Measurements from ENCODE around the gene POMC.

Gene POMC

GRCh38 chr2:25187729-25188350, 19.5 kb upstream of the POMC start:
- Mint-ChIP-seq H3K4me3 (no peak overlapping the region), H3K27me3 (ENCODE audit: low read depth, poor library complexity) (peaks cover 18% of the 10 kb centered on the region)

DNA sequence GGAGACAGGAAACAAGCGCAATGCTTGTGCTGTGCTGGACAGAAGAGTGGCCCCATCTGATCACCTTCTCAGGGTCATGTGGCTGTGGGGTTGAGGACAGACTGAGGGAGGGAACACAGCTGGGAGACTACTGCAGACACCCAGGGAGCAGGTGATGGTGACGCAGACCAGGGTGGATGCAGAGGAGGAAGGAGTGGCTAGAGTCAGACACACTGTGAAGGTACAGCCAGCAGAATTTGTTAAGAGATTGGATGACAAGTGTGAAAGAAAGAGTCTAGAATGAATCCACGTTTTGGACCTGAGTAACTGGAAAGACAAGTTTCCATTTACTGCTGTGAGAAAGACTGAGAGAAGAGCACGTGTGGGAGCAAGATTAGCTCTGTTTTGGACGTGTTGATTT, 15.9 kb upstream of the POMC start:
- Mint-ChIP-seq H3K9me3 (peaks cover 7% of the 10 kb centered on the region), H3K27ac (no peak overlapping the region), H3K27me3 (ENCODE audit: low read depth, poor library complexity) (peaks cover 20% of the 10 kb centered on the region), H3K4me3 (no peak overlapping the region), H3K4me1 (peaks cover 10% of the 10 kb centered on the region), H3K36me3 (ENCODE audit: low read depth) (no peaks in the 10 kb centered on the region)
- TF ChIP-seq CTCF (IDR thresholded peaks at IDR 0.05) = no peak
- no peak for DNase-seq

More at GRCh38 chr2:25187729-25188350, 19.5 kb upstream of the POMC start:
- no peak for TF ChIP-seq CTCF (IDR thresholded peaks at IDR 0.05)
- Mint-ChIP-seq H3K4me1 (peaks cover 15% of the 10 kb centered on the region), H3K9me3 (no peaks in the 10 kb centered on the region), H3K27ac (no peak overlapping the region), H3K36me3 (ENCODE audit: low read depth) (no peaks in the 10 kb centered on the region)
- DNase-seq = no peak

DNA sequence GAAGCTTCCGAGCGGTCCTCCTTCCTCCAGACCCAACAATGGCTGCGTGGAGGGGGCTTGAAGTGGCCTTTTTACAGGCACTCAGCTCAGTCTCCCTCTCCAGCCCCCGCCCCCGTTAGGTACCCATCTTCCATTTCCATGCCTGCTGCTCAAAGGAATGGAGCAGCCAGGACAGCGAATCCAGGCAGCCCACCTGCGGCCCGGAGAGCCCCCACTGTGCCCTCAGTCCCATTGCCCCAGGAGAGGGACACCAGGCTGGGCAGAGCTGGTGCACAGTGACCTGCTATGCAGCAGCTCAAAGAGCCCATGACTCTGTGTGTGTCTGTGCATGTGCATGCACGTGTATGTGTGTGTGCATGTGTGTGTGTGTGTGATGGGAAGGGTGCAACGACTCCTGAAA, 10.6 kb upstream of the POMC start:
- peaks cover 7% of the 10 kb centered on the region for H3K9me3 Mint-ChIP-seq
- H3K4me1 Mint-ChIP-seq = peaks cover 18% of the 10 kb centered on the region
- DNase-seq = no peak
- no peaks in the 10 kb centered on the region for H3K36me3 Mint-ChIP-seq (ENCODE audit: low read depth)
- no peak for TF ChIP-seq CTCF (IDR thresholded peaks at IDR 0.05)
- no peak overlapping the region for H3K4me3 Mint-ChIP-seq
- H3K27me3 Mint-ChIP-seq (ENCODE audit: low read depth, poor library complexity) = peaks cover 35% of the 10 kb centered on the region
- H3K27ac Mint-ChIP-seq = no peak overlapping the region

GRCh38 chr2:25177211-25177611, 8.8 kb upstream of the POMC start:
- peaks cover 7% of the 10 kb centered on the region for H3K9me3 Mint-ChIP-seq
- TF ChIP-seq CTCF (IDR thresholded peaks at IDR 0.05) = no peak
- no peak overlapping the region for H3K4me3 Mint-ChIP-seq
- peaks cover 18% of the 10 kb centered on the region for H3K4me1 Mint-ChIP-seq
- H3K27ac Mint-ChIP-seq = peak overlapping the region; percentile 79
- H3K36me3 Mint-ChIP-seq (ENCODE audit: low read depth) = no peaks in the 10 kb centered on the region
- DNase-seq = no peak
- H3K27me3 Mint-ChIP-seq (ENCODE audit: low read depth, poor library complexity) = peaks cover 49% of the 10 kb centered on the region

GRCh38 chr2:25176541-25177181, 8.3 kb upstream of the POMC start:
- H3K4me3 Mint-ChIP-seq = no peak overlapping the region
- peaks cover 2% of the 10 kb centered on the region for H3K9me3 Mint-ChIP-seq
- peaks cover 18% of the 10 kb centered on the region for H3K4me1 Mint-ChIP-seq
- H3K27me3 Mint-ChIP-seq (ENCODE audit: low read depth, poor library complexity) = peaks cover 50% of the 10 kb centered on the region
- DNase-seq = no peak
- no peak for TF ChIP-seq CTCF (IDR thresholded peaks at IDR 0.05)
- no peak overlapping the region for H3K27ac Mint-ChIP-seq
- H3K36me3 Mint-ChIP-seq (ENCODE audit: low read depth) = no peaks in the 10 kb centered on the region

DNA sequence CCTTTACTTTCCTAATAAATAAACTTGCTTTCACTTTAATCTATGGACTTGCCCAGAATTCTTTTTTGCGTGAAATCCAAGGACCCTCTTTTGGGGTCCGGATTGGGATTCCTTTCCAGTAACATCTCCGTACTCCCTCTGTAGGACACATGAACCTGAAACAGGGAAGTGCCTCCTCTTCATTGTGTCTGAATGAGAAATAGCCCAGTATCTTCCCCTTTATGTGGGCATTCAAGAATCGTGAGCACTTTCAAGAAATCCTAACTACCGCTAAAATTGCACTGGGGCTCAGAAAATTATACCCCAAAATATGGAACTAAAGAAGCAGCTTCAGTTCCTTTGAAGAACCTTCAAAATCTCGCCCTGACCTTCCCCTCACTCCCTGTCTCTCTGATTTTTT, 7.8 kb upstream of the POMC start:
- peaks cover 53% of the 10 kb centered on the region for H3K27me3 Mint-ChIP-seq (ENCODE audit: low read depth, poor library complexity)
- no peak for TF ChIP-seq CTCF (IDR thresholded peaks at IDR 0.05)
- peaks cover 18% of the 10 kb centered on the region for H3K4me1 Mint-ChIP-seq
- no peaks in the 10 kb centered on the region for H3K9me3 Mint-ChIP-seq
- DNase-seq = no peak
- H3K4me3 Mint-ChIP-seq = no peak overlapping the region
- H3K27ac Mint-ChIP-seq = no peak overlapping the region
- H3K36me3 Mint-ChIP-seq (ENCODE audit: low read depth) = no peaks in the 10 kb centered on the region

Measured in nephron progenitor cell (in vitro differentiated cells).